B cell (primary cell): Measurements from ENCODE around the gene PDHX. TPM values are rescaled to one million over a fixed set of nuclear protein-coding genes. Genes with fewer than 3 reads are reported as not detected.

Source experiments
- ATAC-seq: fragments of 200-7000 bp; cut with Tn5 transposase; one replicate; pipeline ENCODE4 v1.10.0; 2021; ENCODE audit warnings: low read depth, mild to moderate bottlenecking, moderate number of reproducible peaks, moderate library complexity
- CTCF ChIA-PET: fragments of 350-600 bp; sonication (Branson Sonifier 250); formaldehyde crosslinking; loops from one replicate; lab custom pipeline; 2021; ENCODE audit warnings: antibody characterized with exemption, inconsistent platforms; lab: Charles Lee
- POLR2A ChIA-PET: fragments of 350-600 bp; sonication (Branson Sonifier 250); formaldehyde crosslinking; loops from one replicate; lab custom pipeline; 2021; ENCODE audit warnings: antibody characterized with exemption; lab: Charles Lee
- DNase-seq: peaks from one replicate; pipeline ENCODE4 v3.0.0; 2013
- H2AFZ ChIP-seq: 2 replicates; pipeline ENCODE4 v1.6.1; 2012; ENCODE audit warnings: mild to moderate bottlenecking, low read depth, low read length; ENCODE audit not compliant: insufficient read depth, poor library complexity, severe bottlenecking
- H3K27ac ChIP-seq, 2 donors: 1 replicate in 1 of 2; 2 replicates in 1 of 2; pipeline ENCODE4 v1.5.1; 2012 to 2013; ENCODE audit warnings: low read length in 2 of 2, mild to moderate bottlenecking in 2 of 2, moderate library complexity in 1 of 2
- H3K27me3 ChIP-seq, 4 experiments: fragments of 200-600 bp in 1 of 4; sonication (generic) in 1 of 4; replicated peaks in 1 of 4; 1 replicate in 2 of 4; 2 replicates in 2 of 4; pipeline versions ENCODE4 v1.6.1 to v1.7.0; 2013 to 2016; ENCODE audit warnings: low read length in 3 of 4, mild to moderate bottlenecking in 2 of 4, mixed read lengths in 1 of 4, moderate library complexity in 1 of 4; ENCODE audit not compliant: insufficient read depth in 4 of 4, control insufficient read depth in 3 of 4; ENCODE audit errors: control extremely low read depth in 1 of 4
- H3K36me3 ChIP-seq, 2 experiments: replicated peaks in 1 of 2; 1 replicate in 1 of 2; 2 replicates in 1 of 2; pipeline versions ENCODE4 v1.6.1 to v1.7.1; 2013; ENCODE audit warnings: low read length in 1 of 2; ENCODE audit not compliant: insufficient read depth in 2 of 2, control insufficient read depth in 1 of 2; ENCODE audit errors: control extremely low read depth in 1 of 2, extremely low read depth in 1 of 2
- H3K4me1 ChIP-seq, 2 donors: fragments of 200-600 bp in 1 of 2; sonication (generic) in 1 of 2; 1 replicate in 1 of 2; 2 replicates in 1 of 2; pipeline versions ENCODE4 v1.5.1 to v1.6.1; 2013 to 2017; ENCODE audit warnings: low read length in 2 of 2; ENCODE audit not compliant: control insufficient read depth in 2 of 2, insufficient read depth in 2 of 2
- H3K4me2 ChIP-seq: replicated peaks from 2 replicates; pipeline ENCODE3; 2012; ENCODE audit warnings: mild to moderate bottlenecking, low read depth, low read length; ENCODE audit not compliant: poor library complexity, severe bottlenecking
- H3K4me3 ChIP-seq, 5 experiments: fragments of 200-600 bp in 1 of 5; sonication (generic) in 1 of 5; 1 replicate in 3 of 5; 2 replicates in 2 of 5; pipeline versions ENCODE4 v1.5.1 to v1.7.0; 2011 to 2016; ENCODE audit warnings: low read length in 4 of 5, mild to moderate bottlenecking in 4 of 5, low read depth in 2 of 5, control low read depth in 1 of 5, moderate library complexity in 1 of 5; ENCODE audit not compliant: insufficient read depth in 1 of 5; ENCODE audit errors: control extremely low read depth in 1 of 5, extremely low read depth in 1 of 5
- H3K79me2 ChIP-seq: fragments of 200-600 bp; sonication (generic); one replicate; pipeline ENCODE4 v1.6.0; 2016; ENCODE audit warnings: low read length; ENCODE audit not compliant: control insufficient read depth, insufficient read depth
- H3K9ac ChIP-seq: fragments of 200-600 bp; sonication (generic); 2 replicates; pipeline ENCODE4 v1.6.1; 2017; ENCODE audit warnings: mild to moderate bottlenecking, low read length, moderate library complexity
- H3K9me3 ChIP-seq, 3 donors: one replicate each; pipeline versions ENCODE4 v1.6.1 to v1.7.1; 2013; ENCODE audit warnings: low read length in 2 of 3; ENCODE audit not compliant: control insufficient read depth in 2 of 3, insufficient read depth in 1 of 3; ENCODE audit errors: control extremely low read depth in 1 of 3
- H4K20me1 ChIP-seq: 2 replicates; pipeline ENCODE4 v1.6.0; 2012; ENCODE audit warnings: mild to moderate bottlenecking, low read length; ENCODE audit not compliant: insufficient read depth, control insufficient read depth, poor library complexity, severe bottlenecking
- H3K27ac Mint-ChIP-seq: one replicate; pipeline ENCODE4 v1.8.0; 2021; ENCODE audit warnings: mixed read lengths
- H3K27me3 Mint-ChIP-seq: one replicate; pipeline ENCODE4 v1.8.0; 2021; ENCODE audit warnings: mixed read lengths
- H3K4me1 Mint-ChIP-seq: one replicate; pipeline ENCODE4 v1.8.0; 2021; ENCODE audit warnings: mixed read lengths
- H3K4me3 Mint-ChIP-seq: one replicate; pipeline ENCODE4 v1.8.0; 2021; ENCODE audit warnings: mixed read lengths
- H3K9me3 Mint-ChIP-seq: one replicate; pipeline ENCODE4 v1.8.0; 2022; ENCODE audit warnings: mixed read lengths; ENCODE audit not compliant: insufficient read depth
- CTCF ChIP-seq: fragments of 200-600 bp; IDR thresholded peaks from one replicate; pipeline ENCODE4 v1.8.0; 2022; ENCODE audit warnings: antibody characterized with exemption, mild to moderate bottlenecking
- EZH2 ChIP-seq: IDR thresholded peaks from 2 replicates; pipeline ENCODE4 v1.6.1; 2012; ENCODE audit warnings: borderline replicate concordance, low read depth, mild to moderate bottlenecking, moderate library complexity, low read length; ENCODE audit not compliant: insufficient read depth, poor library complexity, severe bottlenecking
- WGBS: methylation state at CpG from one replicate; pipeline ENCODE4 v1.1.5; 2013; ENCODE audit warnings: missing lambda C conversion rate; ENCODE audit not compliant: insufficient coverage; 5-methylcytosine and 5-hydroxymethylcytosine counted together
- intact Hi-C: fragments of 100-400 bp; cut with micrococcal nuclease; formaldehyde crosslinking; loops from one replicate; pipeline ENCODE4 v1.10.0; 2022
- polyA plus RNA-seq: library from polyadenylated mRNA; depleted of rRNA; stranded (reverse); fragments of >200 nt; gene quantifications from 2 replicates; pipeline ENCODE4 v1.2.3, GENCODE V29; 2012
- total RNA-seq, 2 donors: library from RNA; stranded (reverse); fragments of 120-200 nt in 1 of 2; gene quantifications; 1 replicate in 1 of 2; 2 replicates in 1 of 2; pipeline versions ENCODE4 v1.2.3 to v1.2.4, GENCODE V29; 2013 to 2022

Gene PDHX
- total and polyA plus RNA-seq, 2 donors (not counting 1 experiment from before 2014, with no cell fraction given), result 6.2 to 35.4 TPM

GRCh38 chr11:34897171-34897870, 19.1 kb upstream of the PDHX start:
- WGBS, result 100% methylated on average over 1 of the region's 3 CpGs

More at GRCh38 chr11:34897171-34897870, 19.1 kb upstream of the PDHX start:
- peaks cover 13 to 54% (median 37%) of the 10 kb centered on the region in 3 donors for H3K9me3 ChIP-seq
- H3K4me3 ChIP-seq, result no peak overlapping the region
- H3K27ac ChIP-seq, result no peak overlapping the region
- H3K9ac ChIP-seq, result no peak overlapping the region
- ChIA-PET CTCF (interaction anchor here (0.6 to 2.3 kb wide), 6 partner anchors 9 to 1069 kb away, joined by 3 to 7 read pairs (median 4); partner anchors contain the start of gene ELF5), POLR2A (no interaction called here)
- H3K27me3 ChIP-seq, result no peaks in the 10 kb centered on the region
- peaks cover 0 to 2% of the 10 kb centered on the region in 2 experiments for H3K36me3 ChIP-seq
- no peaks in the 10 kb centered on the region for H4K20me1 ChIP-seq
- H3K4me2 ChIP-seq, result no peak overlapping the region
- intact Hi-C loops, result no loop called here
- H3K9me3 Mint-ChIP-seq, result peaks cover 25% of the 10 kb centered on the region
- no peak for ATAC-seq
- no peak overlapping the region for H3K27ac Mint-ChIP-seq
- H3K4me1 Mint-ChIP-seq, result no peaks in the 10 kb centered on the region
- TF ChIP-seq CTCF, result no peak
- TF ChIP-seq EZH2, result no peak
- H3K27me3 Mint-ChIP-seq, result no peaks in the 10 kb centered on the region
- no peak overlapping the region for H2AFZ ChIP-seq
- H3K4me1 ChIP-seq, result no peaks in the 10 kb centered on the region
- peaks cover 30% of the 10 kb centered on the region for H3K79me2 ChIP-seq
- H3K4me3 Mint-ChIP-seq, result no peak overlapping the region
- DNase-seq, result no peak
